Right cardiac atrium (tissue), 5 donors: ENCODE results near the gene ADAMTSL5. TPM values are rescaled to one million over a fixed set of nuclear protein-coding genes. Genes with fewer than 3 reads are reported as not detected.
A peak's percentile ranks its signal among the peaks of the same experiment; 100 is the strongest.

ENCODE experiments used
- ATAC-seq, 2 donors: fragments of 200-7000 bp; cut with Tn5 transposase; one replicate each; pipeline versions ENCODE4 v1.8.0 to v1.9.1; 2020; ENCODE audit warnings: moderate library complexity in 2 of 2, mild to moderate bottlenecking in 1 of 2
- DNase-seq, 3 donors: peaks; one replicate each; pipeline ENCODE4 v3.0.0-alpha.2; 2020
- H3K27ac ChIP-seq: one replicate; pipeline ENCODE4 v1.5.1; 2013; ENCODE audit warnings: mild to moderate bottlenecking, low read length, control low read depth, moderate library complexity
- H3K27me3 ChIP-seq: one replicate; pipeline ENCODE4 v1.6.1; 2013; ENCODE audit not compliant: control insufficient read depth, insufficient read depth
- H3K4me1 ChIP-seq: one replicate; pipeline ENCODE4 v1.6.1; 2013; ENCODE audit warnings: low read length; ENCODE audit not compliant: control insufficient read depth, insufficient read depth
- H3K4me3 ChIP-seq: one replicate; pipeline ENCODE4 v1.5.1; 2013; ENCODE audit warnings: low read length, control low read depth
- H3K9me3 ChIP-seq: one replicate; pipeline ENCODE4 v1.6.1; 2013; ENCODE audit warnings: low read length; ENCODE audit not compliant: control insufficient read depth
- WGBS: extraction: QIAGEN DNeasy Blood & Tissue Kit; methylation state at CpG from one replicate; pipeline ENCODE4 v1.1.7; 2013; 5-methylcytosine and 5-hydroxymethylcytosine counted together
- intact Hi-C, 4 donors: fragments of 100-400 bp; cut with DNase I; formaldehyde crosslinking; loops; one replicate each; pipeline versions ENCODE4 v1.11.0 to v1.14.0; 2022 to 2023
- polyA plus RNA-seq: library from polyadenylated mRNA; stranded (reverse); fragments of 200-250 nt; gene quantifications from one replicate; pipeline ENCODE4 v1.2.3, GENCODE V29; 2013
- total RNA-seq, 4 donors: library from RNA; stranded (reverse); fragmentation: NEBNext Ultra II Directional; extraction: Animal tissue kit (Norgen Biotek cat#: 25700); gene quantifications; one replicate each; pipeline ENCODE4 v1.2.1, GENCODE V29; 2021
- donor health status: healthy with polysubstance abuse.
- donor health status: DM: no; HTN: yes; CAD: no.
- donor health status: DM: no; HTN: no; CAD: no.
- donor health status: DM: no; HTN: yes; CAD: no; lungs with severe emphysema.
- donor health status: DM: yes; HTN: yes; CAD: no.

The ADAMTSL5 gene
- total and polyA plus RNA-seq, 5 donors: 10.9 to 23.7 (median 19.1) TPM

- 80% methylated on average over 23 of the region's 23 CpGs for WGBS
- Histone ChIP-seq H3K27ac (no peak overlapping the region), H3K4me3 (no peak overlapping the region), H3K9me3 (no peaks in the 10 kb centered on the region), H3K27me3 (no peaks in the 10 kb centered on the region), H3K4me1 (no peaks in the 10 kb centered on the region)
- DNase-seq: peak in 2 of 3 donors; percentile 34 to 61
- intact Hi-C loops: no loop called here
- ATAC-seq: no peak
These were observed 16.0 kb upstream of the ADAMTSL5 start for GRCh38 chr19:1528596-1529429.

GRCh38 chr19:1527650-1528309, 15.0 kb upstream of the ADAMTSL5 start:
- WGBS: 86% methylated on average over 27 of the region's 27 CpGs
- H3K27me3 ChIP-seq: no peaks in the 10 kb centered on the region
- no peak overlapping the region for H3K4me3 ChIP-seq
- no peak for ATAC-seq
- no peak overlapping the region for H3K27ac ChIP-seq
- peak in 2 of 3 donors; percentile 20 to 60 for DNase-seq
- H3K9me3 ChIP-seq: no peaks in the 10 kb centered on the region
- no peaks in the 10 kb centered on the region for H3K4me1 ChIP-seq
- intact Hi-C loops: no loop called here

- no peak overlapping the region for H3K27ac ChIP-seq
- ATAC-seq (no peak), DNase-seq (peak in 2 of 3 donors; percentile 12 to 20)
- intact Hi-C loops: no loop called here
- H3K4me1 ChIP-seq: no peaks in the 10 kb centered on the region
- no peak overlapping the region for H3K4me3 ChIP-seq
- no peaks in the 10 kb centered on the region for H3K9me3 ChIP-seq
- 81% methylated on average over 18 of the region's 18 CpGs for WGBS
- H3K27me3 ChIP-seq: no peaks in the 10 kb centered on the region
These were observed 14.3 kb upstream of the ADAMTSL5 start for GRCh38 chr19:1526979-1527649.

GRCh38 chr19:1526066-1526778, 13.4 kb upstream of the ADAMTSL5 start:
- DNase-seq: peak in 1 of 3 donors; percentile 42
- no peaks in the 10 kb centered on the region for H3K9me3 ChIP-seq
- intact Hi-C loops: no loop called here
- WGBS: 81% methylated on average over 33 of the region's 33 CpGs
- H3K27ac ChIP-seq: no peak overlapping the region
- no peak for ATAC-seq
- no peaks in the 10 kb centered on the region for H3K27me3 ChIP-seq
- H3K4me3 ChIP-seq: no peak overlapping the region
- H3K4me1 ChIP-seq: no peaks in the 10 kb centered on the region

- intact Hi-C loops: no loop called here
- Histone ChIP-seq H3K4me1 (no peaks in the 10 kb centered on the region), H3K27me3 (no peaks in the 10 kb centered on the region), H3K4me3 (no peak overlapping the region), H3K27ac (no peak overlapping the region), H3K9me3 (no peaks in the 10 kb centered on the region)
- WGBS: 62% methylated on average over 31 of the region's 31 CpGs
- ATAC-seq: no peak
- peak in 2 of 3 donors; percentile 24 to 42 for DNase-seq
These were observed 12.5 kb upstream of the ADAMTSL5 start for GRCh38 chr19:1525343-1525742.

- WGBS: 59% methylated on average over 17 of the region's 17 CpGs
- Histone ChIP-seq H3K27ac (no peak overlapping the region), H3K4me1 (no peaks in the 10 kb centered on the region), H3K4me3 (no peak overlapping the region), H3K9me3 (no peaks in the 10 kb centered on the region), H3K27me3 (no peaks in the 10 kb centered on the region)
- intact Hi-C loops: no loop called here
- no peak for ATAC-seq
- DNase-seq: peak in 1 of 3 donors; percentile 33
These were observed 12.1 kb upstream of the ADAMTSL5 start for GRCh38 chr19:1524972-1525325.

GRCh38 chr19:1524287-1524971, 11.6 kb upstream of the ADAMTSL5 start:
- WGBS: 11% methylated on average over 49 of the region's 49 CpGs
- intact Hi-C loops: no loop called here
- Histone ChIP-seq H3K9me3 (no peaks in the 10 kb centered on the region), H3K4me1 (no peaks in the 10 kb centered on the region), H3K27ac (no peak overlapping the region), H3K4me3 (peak overlapping the region; percentile 8), H3K27me3 (no peaks in the 10 kb centered on the region)
- DNase-seq: peak in 1 of 3 donors; percentile 25
- no peak for ATAC-seq

GRCh38 chr19:1523412-1524286, 10.8 kb upstream of the ADAMTSL5 start, which contains the start of gene PLK5:
PLK5 (plus strand) TSS chr19:1524077; CDS start chr19:1526997, 2,920 bp downstream.
- ATAC-seq (no peak), DNase-seq (peak in 2 of 3 donors; percentile 49 to 52)
- Histone ChIP-seq H3K27me3 (no peaks in the 10 kb centered on the region), H3K4me3 (peak within 1 kb of the TSS; percentile 8), H3K27ac (no peak within 1 kb of the TSS), H3K9me3 (no peaks in the 10 kb centered on the region), H3K4me1 (no peaks in the 10 kb centered on the region)
- intact Hi-C loops: no loop called here
- WGBS: 7% methylated on average over 92 of the region's 92 CpGs

- H3K27me3 ChIP-seq: no peaks in the 10 kb centered on the region
These were observed 10.0 kb upstream of the ADAMTSL5 start for GRCh38 chr19:1522838-1523237.

More at GRCh38 chr19:1522838-1523237, 10.0 kb upstream of the ADAMTSL5 start:
- Histone ChIP-seq H3K27ac (no peak overlapping the region), H3K4me3 (no peak overlapping the region), H3K4me1 (no peaks in the 10 kb centered on the region), H3K9me3 (no peaks in the 10 kb centered on the region)
- DNase-seq (peak in 2 of 3 donors; percentile 22 to 48), ATAC-seq (no peak)
- WGBS: 82% methylated on average over 18 of the region's 18 CpGs
- intact Hi-C loops: no loop called here
